GM06990 (cell line): Measurements from ENCODE around the gene C2orf69.

Experiments used
- DNase-seq: peaks from one replicate; pipeline ENCODE4 v3.0.0-alpha.2; 2011; ENCODE audit not compliant: insufficient read length; ENCODE audit errors: extremely low read depth
- H3K27me3 ChIP-seq: replicated peaks from 2 replicates; pipeline ENCODE4 v1.6.0; 2011; ENCODE audit warnings: low read length; ENCODE audit not compliant: control insufficient read depth, insufficient read depth
- H3K36me3 ChIP-seq: 2 replicates; pipeline ENCODE4 v1.5.1; 2011; ENCODE audit warnings: low read length; ENCODE audit not compliant: control insufficient read depth, insufficient read depth
- H3K4me3 ChIP-seq: replicated peaks from 2 replicates; pipeline ENCODE4 v1.5.1; 2011; ENCODE audit warnings: low read depth, mild to moderate bottlenecking, control low read depth, low read length
- TF ChIP-seq, protein P1 (sequence below): IDR thresholded peaks from 2 replicates; pipeline ENCODE4 v1.5.1; 2011; ENCODE audit warnings: low read length, control low read depth, mild to moderate bottlenecking, inconsistent platforms; ENCODE audit not compliant: insufficient read depth, poor library complexity, severe bottlenecking

The C2orf69 gene

DNA sequence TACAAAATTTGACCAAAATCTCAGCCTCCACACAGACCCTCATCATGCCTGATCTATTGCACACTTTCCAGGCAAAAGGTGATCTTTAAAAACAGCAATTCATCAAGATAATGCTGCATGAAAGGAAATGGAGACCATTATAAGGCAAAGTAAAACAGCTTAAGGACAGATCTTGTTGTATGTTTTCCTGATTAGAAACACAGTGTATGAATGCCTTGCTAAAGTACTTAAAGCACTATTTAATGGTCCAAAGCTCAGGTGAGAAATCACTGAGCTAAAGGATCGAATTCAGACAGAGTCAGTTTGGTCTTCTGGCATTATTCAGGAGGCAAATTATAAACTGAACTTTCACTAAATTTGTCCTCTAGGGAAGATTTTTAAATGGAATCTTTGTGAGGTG lies 41.4 kb upstream of the C2orf69 start:
- DNase-seq = no peak
- Histone ChIP-seq H3K4me3 (no peak overlapping the region), H3K27me3 (no peaks in the 10 kb centered on the region), H3K36me3 (no peaks in the 10 kb centered on the region)
- TF ChIP-seq, protein P1, sequence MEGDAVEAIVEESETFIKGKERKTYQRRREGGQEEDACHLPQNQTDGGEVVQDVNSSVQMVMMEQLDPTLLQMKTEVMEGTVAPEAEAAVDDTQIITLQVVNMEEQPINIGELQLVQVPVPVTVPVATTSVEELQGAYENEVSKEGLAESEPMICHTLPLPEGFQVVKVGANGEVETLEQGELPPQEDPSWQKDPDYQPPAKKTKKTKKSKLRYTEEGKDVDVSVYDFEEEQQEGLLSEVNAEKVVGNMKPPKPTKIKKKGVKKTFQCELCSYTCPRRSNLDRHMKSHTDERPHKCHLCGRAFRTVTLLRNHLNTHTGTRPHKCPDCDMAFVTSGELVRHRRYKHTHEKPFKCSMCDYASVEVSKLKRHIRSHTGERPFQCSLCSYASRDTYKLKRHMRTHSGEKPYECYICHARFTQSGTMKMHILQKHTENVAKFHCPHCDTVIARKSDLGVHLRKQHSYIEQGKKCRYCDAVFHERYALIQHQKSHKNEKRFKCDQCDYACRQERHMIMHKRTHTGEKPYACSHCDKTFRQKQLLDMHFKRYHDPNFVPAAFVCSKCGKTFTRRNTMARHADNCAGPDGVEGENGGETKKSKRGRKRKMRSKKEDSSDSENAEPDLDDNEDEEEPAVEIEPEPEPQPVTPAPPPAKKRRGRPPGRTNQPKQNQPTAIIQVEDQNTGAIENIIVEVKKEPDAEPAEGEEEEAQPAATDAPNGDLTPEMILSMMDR = no peak

DNA sequence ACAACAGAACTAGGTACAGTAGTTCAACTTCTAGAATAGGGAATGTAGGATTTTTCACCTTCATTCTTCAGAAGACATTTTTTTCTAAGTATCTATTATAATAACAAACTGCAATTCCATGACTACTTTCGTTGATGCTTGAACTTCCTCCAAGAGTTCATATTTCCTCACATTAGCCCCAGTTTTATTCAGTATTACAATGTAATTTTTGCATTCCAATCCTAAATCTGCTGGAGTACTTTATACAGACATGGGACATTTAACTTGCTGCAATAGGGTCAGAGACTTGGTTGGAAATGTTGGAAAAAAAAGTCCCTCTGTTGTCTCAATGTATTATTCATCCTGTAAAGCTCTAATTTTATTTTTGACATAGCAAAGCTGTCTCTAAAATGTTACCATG lies 40.5 kb upstream of the C2orf69 start:
- DNase-seq = no peak
- H3K4me3 ChIP-seq = no peak overlapping the region
- H3K27me3 ChIP-seq = no peaks in the 10 kb centered on the region
- no peaks in the 10 kb centered on the region for H3K36me3 ChIP-seq
- TF ChIP-seq, protein P1 = no peak

DNA sequence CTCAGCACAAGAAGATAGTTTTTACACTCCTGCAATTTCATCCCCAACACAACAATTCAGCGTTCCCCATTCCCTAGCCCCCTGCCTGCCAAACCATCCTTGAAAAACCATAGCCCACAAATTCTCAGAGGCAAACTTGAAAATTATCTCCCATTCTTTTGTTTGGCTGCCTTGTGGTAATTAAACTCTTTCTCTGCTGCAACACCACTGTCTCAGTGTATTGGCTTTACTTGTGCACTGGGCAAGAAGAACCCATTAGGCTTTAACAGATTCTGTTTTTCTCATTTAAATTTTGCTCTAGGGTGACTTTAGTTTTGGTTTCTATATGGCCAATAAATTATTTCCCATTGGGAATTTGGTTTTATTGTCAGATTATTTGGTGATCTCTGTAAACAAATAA lies 36.9 kb upstream of the C2orf69 start:
- Histone ChIP-seq H3K27me3 (no peaks in the 10 kb centered on the region), H3K4me3 (no peak overlapping the region), H3K36me3 (no peaks in the 10 kb centered on the region)
- no peak for DNase-seq
- TF ChIP-seq, protein P1 = no peak

DNA sequence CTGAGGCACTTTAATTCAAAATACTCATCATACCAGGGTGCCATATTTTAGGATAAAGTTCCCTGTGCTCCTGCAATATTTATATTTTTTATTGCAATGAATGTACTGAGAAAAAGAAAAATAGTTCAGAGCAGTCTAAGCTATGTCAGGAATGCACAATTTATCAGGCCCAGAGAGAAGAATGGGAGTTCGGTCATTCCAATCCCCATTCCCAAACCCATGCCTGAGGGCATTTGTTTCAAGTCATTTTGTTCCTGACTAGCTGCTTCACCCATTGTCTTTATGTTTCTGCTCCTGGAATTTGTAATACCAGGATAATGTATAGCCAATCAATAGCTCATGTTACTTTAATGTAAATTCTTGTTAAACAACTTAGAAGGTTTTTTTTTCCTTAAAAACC lies 35.7 kb upstream of the C2orf69 start:
- DNase-seq = no peak
- no peaks in the 10 kb centered on the region for H3K27me3 ChIP-seq
- H3K4me3 ChIP-seq = no peak overlapping the region
- TF ChIP-seq, protein P1 = no peak
- no peaks in the 10 kb centered on the region for H3K36me3 ChIP-seq

DNA sequence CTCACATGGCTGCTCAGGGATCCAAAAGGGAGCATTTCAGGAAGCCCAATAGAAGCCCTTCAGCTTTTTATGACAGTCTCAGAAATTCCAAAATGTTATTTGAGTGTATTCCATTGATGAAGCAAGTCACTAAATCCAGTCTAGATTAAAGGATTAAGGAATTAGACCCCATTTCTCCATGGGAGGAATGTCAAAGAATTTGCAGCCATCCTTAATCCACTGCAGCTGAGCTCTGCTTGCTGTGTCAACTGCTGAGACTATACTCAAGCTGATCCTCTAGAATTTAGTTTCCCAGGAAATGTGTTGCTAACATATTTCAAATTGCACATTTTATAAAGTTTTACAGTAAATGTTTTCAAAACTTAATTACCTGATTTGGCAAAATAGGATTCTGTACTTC lies 28.4 kb upstream of the C2orf69 start:
- Histone ChIP-seq H3K27me3 (no peaks in the 10 kb centered on the region), H3K36me3 (no peaks in the 10 kb centered on the region), H3K4me3 (no peak overlapping the region)
- no peak for DNase-seq
- TF ChIP-seq, protein P1 = no peak

DNA sequence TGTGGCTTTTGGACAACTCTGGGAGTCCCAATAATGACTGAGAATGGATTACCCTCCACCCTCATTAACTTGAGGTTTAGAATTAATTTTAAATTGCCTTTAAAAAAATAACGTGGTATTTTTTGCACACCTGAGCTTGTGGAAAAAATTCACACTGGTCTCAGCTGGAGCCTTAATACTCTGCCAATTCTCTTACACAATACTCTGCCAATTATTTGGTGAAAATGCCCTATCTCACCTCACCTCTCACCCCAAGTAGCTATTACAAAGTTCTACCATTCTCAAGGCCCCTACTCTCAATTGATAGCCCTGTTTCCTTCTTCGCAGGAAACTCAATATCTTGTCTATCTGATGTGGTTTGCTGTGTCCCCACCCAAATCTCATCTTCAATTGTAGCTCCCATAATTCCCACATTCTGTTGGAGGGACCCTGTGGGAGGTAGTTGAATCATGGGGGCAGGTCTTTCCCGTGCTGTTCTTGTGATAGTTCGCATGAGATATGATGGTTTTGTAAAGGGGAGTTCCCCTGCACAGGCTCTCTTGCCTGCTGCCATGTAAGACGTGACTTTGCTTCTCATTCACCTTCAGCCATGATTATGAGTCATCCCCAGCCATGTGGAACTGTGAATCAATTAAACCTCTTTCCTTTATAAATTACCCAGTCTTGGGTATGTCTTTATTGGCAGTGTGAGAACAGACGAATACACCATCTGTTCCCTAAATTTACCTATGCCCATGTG lies 27.4 kb upstream of the C2orf69 start:
- TF ChIP-seq, protein P1 = no peak
- DNase-seq = no peak
- Histone ChIP-seq H3K36me3 (no peaks in the 10 kb centered on the region), H3K4me3 (no peak overlapping the region), H3K27me3 (no peaks in the 10 kb centered on the region)
